OCI-LY7 (cell line): ENCODE measurements around the gene DNAJB12. TPM values are rescaled to one million over a fixed set of nuclear protein-coding genes. Genes with fewer than 3 reads are reported as not detected.

Experiments used
- BruUV-seq: library from RNA; stranded (reverse); fragments of 400-500 nt; replicated peaks from 2 replicates; lab custom pipeline; 2021; lab: Mats Ljungman, UMichigan
- CTCF ChIA-PET: fragments of 300-600 bp; sonication (Branson Sonifier 250); formaldehyde crosslinking; loops from one replicate; lab custom pipeline; 2022; ENCODE audit warnings: antibody characterized with exemption; ENCODE audit not compliant: unreplicated experiment; lab: Charles Lee
- POLR2A ChIA-PET: fragments of 300-600 bp; sonication (Branson Sonifier 250); formaldehyde crosslinking; loops from one replicate; lab custom pipeline; 2022; ENCODE audit warnings: antibody characterized with exemption; lab: Charles Lee
- DNase-seq: peaks from one replicate; pipeline ENCODE4 v3.0.0-alpha.2; 2015; ENCODE audit warnings: low spot score
- H2AFZ ChIP-seq: fragments of 200-600 bp; sonication (generic), shearing (Covaris generic); 2 replicates; pipeline ENCODE4 v1.6.1; 2014; ENCODE audit warnings: mild to moderate bottlenecking, antibody characterized with exemption, low read length, moderate library complexity
- H3K27ac ChIP-seq: fragments of 200-600 bp; sonication (generic); 2 replicates; pipeline ENCODE4 v1.5.1; 2014; ENCODE audit warnings: mixed run types, low read depth, mild to moderate bottlenecking, moderate library complexity, low read length, inconsistent platforms; ENCODE audit not compliant: poor library complexity, severe bottlenecking
- H3K36me3 ChIP-seq: fragments of 200-600 bp; sonication (generic); 2 replicates; pipeline ENCODE4 v1.6.1; 2014; ENCODE audit warnings: mild to moderate bottlenecking, antibody characterized with exemption, low read length, moderate library complexity, mixed read lengths; ENCODE audit not compliant: insufficient read depth
- H3K4me1 ChIP-seq: fragments of 200-600 bp; sonication (generic); 2 replicates; pipeline ENCODE4 v1.5.1; 2014; ENCODE audit warnings: mild to moderate bottlenecking, low read length; ENCODE audit not compliant: insufficient read depth, poor library complexity, severe bottlenecking
- H3K4me2 ChIP-seq: fragments of 200-600 bp; sonication (generic); 2 replicates; pipeline ENCODE4 v1.6.1; 2014; ENCODE audit warnings: mild to moderate bottlenecking, low read length
- H3K4me3 ChIP-seq: fragments of 200-600 bp; sonication (generic); 2 replicates; pipeline ENCODE4 v1.5.1; 2014; ENCODE audit warnings: mild to moderate bottlenecking, low read depth, low read length; ENCODE audit not compliant: poor library complexity, severe bottlenecking
- H3K79me2 ChIP-seq: fragments of 200-600 bp; sonication (generic); 2 replicates; pipeline ENCODE4 v1.6.1; 2016; ENCODE audit warnings: low read depth, mild to moderate bottlenecking, low read length, moderate library complexity, mixed read lengths; ENCODE audit not compliant: insufficient read depth
- H3K9me2 ChIP-seq: fragments of 200-600 bp; sonication (generic); 2 replicates; pipeline ENCODE4 v1.6.1; 2016; ENCODE audit warnings: mild to moderate bottlenecking, low read length, mixed read lengths; ENCODE audit not compliant: insufficient read depth
- H3K9me3 ChIP-seq: fragments of 200-600 bp; sonication (generic); 2 replicates; pipeline ENCODE4 v1.6.1; 2014; ENCODE audit warnings: mild to moderate bottlenecking, mixed run types, low read length, mixed read lengths
- H4K20me1 ChIP-seq: fragments of 200-600 bp; sonication (generic); 2 replicates; pipeline ENCODE4 v1.6.1; 2014; ENCODE audit warnings: mild to moderate bottlenecking, antibody characterized with exemption, low read length, moderate library complexity, mixed read lengths; ENCODE audit not compliant: insufficient read depth
- CTCF ChIP-seq: fragments of 200-600 bp; sonication (generic); conservative IDR thresholded peaks from 2 replicates; pipeline ENCODE4 v1.5.1; 2014; ENCODE audit warnings: mild to moderate bottlenecking, antibody characterized with exemption, low read length, moderate library complexity, mixed read lengths
- EZH2phosphoT487 ChIP-seq: fragments of 200-600 bp; sonication (generic); IDR thresholded peaks from 2 replicates; pipeline ENCODE4 v1.6.1; 2018; ENCODE audit warnings: low read depth, borderline replicate concordance, mild to moderate bottlenecking, mixed run types, antibody characterized with exemption, low read length, moderate library complexity, mixed read lengths
- intact Hi-C: fragments of 100-400 bp; cut with micrococcal nuclease; formaldehyde crosslinking; loops from one replicate; pipeline ENCODE4 v1.10.0; 2022; ENCODE audit not compliant: unreplicated experiment
- total RNA-seq, 2 experiments: library from RNA; depleted of rRNA in 1 of 2; stranded (reverse); fragments of >200 nt in 1 of 2; shearing (Covaris generic) in 1 of 2; gene quantifications; 2 replicates each; pipeline ENCODE4 v1.2.3, GENCODE V29; 2014 to 2022

Gene DNAJB12
- total RNA-seq, 2 experiments from 2014 or later = 27.4 to 28.3 TPM

GRCh38 chr10:72310636-72311035 lies 44.1 kb downstream of the DNAJB12 start:
- intact Hi-C loops = loop anchor here (10.0 kb wide), 1 partner anchor 456 kb away; the partner anchor contains the start of gene PSAP
- H3K9me2 ChIP-seq = no peaks in the 10 kb centered on the region
- no peaks in the 10 kb centered on the region for H3K36me3 ChIP-seq
- no peak for TF ChIP-seq EZH2phosphoT487
- POLR2A ChIA-PET = interaction anchor here (1.8 kb wide), 1 partner anchor 13 kb away, joined by 8 read pairs; no protein-coding TSS in a partner anchor
- DNase-seq = no peak
- H3K4me3 ChIP-seq = no peak overlapping the region
- no peak overlapping the region for H2AFZ ChIP-seq
- CTCF ChIA-PET = no interaction called here
- H3K4me1 ChIP-seq = peaks cover 18% of the 10 kb centered on the region
- H3K9me3 ChIP-seq = no peaks in the 10 kb centered on the region
- H3K79me2 ChIP-seq = no peaks in the 10 kb centered on the region
- no TSS peak for BruUV-seq
- no peaks in the 10 kb centered on the region for H4K20me1 ChIP-seq
- H3K4me2 ChIP-seq = no peak overlapping the region
- no peak overlapping the region for H3K27ac ChIP-seq

GRCh38 chr10:72310241-72310633 lies 44.5 kb downstream of the DNAJB12 start:
- H3K4me1 ChIP-seq = peaks cover 21% of the 10 kb centered on the region
- ChIA-PET POLR2A (no interaction called here), CTCF (no interaction called here)

More at GRCh38 chr10:72310241-72310633, 44.5 kb downstream of the DNAJB12 start:
- H3K9me3 ChIP-seq = no peaks in the 10 kb centered on the region
- H3K9me2 ChIP-seq = no peaks in the 10 kb centered on the region
- intact Hi-C loops = loop anchor here (10.0 kb wide), 1 partner anchor 455 kb away; the partner anchor contains the start of gene PSAP
- DNase-seq = no peak
- no peaks in the 10 kb centered on the region for H4K20me1 ChIP-seq
- no peak overlapping the region for H3K27ac ChIP-seq
- no peak overlapping the region for H3K4me3 ChIP-seq
- no peaks in the 10 kb centered on the region for H3K36me3 ChIP-seq
- no peak overlapping the region for H3K4me2 ChIP-seq
- BruUV-seq = no TSS peak
- no peaks in the 10 kb centered on the region for H3K79me2 ChIP-seq
- H2AFZ ChIP-seq = no peak overlapping the region
- TF ChIP-seq EZH2phosphoT487 = no peak
- TF ChIP-seq CTCF = no peak
